Keratinocyte (primary cell): Measurements from ENCODE around the gene NFYB. TPM values are rescaled to one million over a fixed set of nuclear protein-coding genes. Genes with fewer than 3 reads are reported as not detected.

Experiments used
- DNase-seq: peaks from one replicate; pipeline ENCODE4 v3.0.0-alpha.2; 2011; ENCODE audit warnings: low read depth, missing footprints, low spot score
- FAIRE-seq: peaks from 2 replicates; lab custom pipeline; 2011; peaks lifted over from hg19 to GRCh38; lab: Jason Lieb, UNC
- H2AFZ ChIP-seq: 2 replicates; pipeline ENCODE4 v1.6.0; 2012; ENCODE audit warnings: low read length, control low read depth, inconsistent platforms; ENCODE audit not compliant: control insufficient read depth
- H3K27ac ChIP-seq: 2 replicates; pipeline ENCODE4 v1.5.1; 2011; ENCODE audit warnings: low read length; ENCODE audit not compliant: control insufficient read depth, insufficient read depth
- H3K27me3 ChIP-seq: 3 replicates; pipeline ENCODE4 v1.6.0; 2011; ENCODE audit warnings: low read length; ENCODE audit not compliant: control insufficient read depth, insufficient read depth; ENCODE audit errors: extremely low read depth
- H3K36me3 ChIP-seq, 2 experiments: 2 replicates in 1 of 2; 3 replicates in 1 of 2; pipeline ENCODE4 v1.5.1; 2011; ENCODE audit warnings: low read length in 2 of 2, mild to moderate bottlenecking in 1 of 2; ENCODE audit not compliant: control insufficient read depth in 2 of 2, insufficient read depth in 2 of 2; ENCODE audit errors: extremely low read depth in 1 of 2
- H3K4me1 ChIP-seq: 3 replicates; pipeline ENCODE4 v1.5.1; 2011; ENCODE audit warnings: low read length; ENCODE audit not compliant: control insufficient read depth, insufficient read depth; ENCODE audit errors: extremely low read depth
- H3K4me2 ChIP-seq: 3 replicates; pipeline ENCODE4 v1.6.0; 2011; ENCODE audit warnings: low read depth, low read length; ENCODE audit not compliant: control insufficient read depth, insufficient read depth; ENCODE audit errors: extremely low read depth
- H3K4me3 ChIP-seq, 3 experiments: fragments of 200-600 bp in 1 of 3; sonication (generic) in 1 of 3; 2 replicates in 2 of 3; 3 replicates in 1 of 3; pipeline ENCODE4 v1.5.1; 2011 to 2016; ENCODE audit warnings: low read length in 3 of 3, mild to moderate bottlenecking in 3 of 3, control low read depth in 2 of 3, inconsistent platforms in 1 of 3, low read depth in 1 of 3, mixed read lengths in 1 of 3, mixed run types in 1 of 3, moderate library complexity in 1 of 3; ENCODE audit not compliant: control insufficient read depth in 2 of 3, insufficient read depth in 2 of 3; ENCODE audit errors: extremely low read depth in 1 of 3
- H3K79me2 ChIP-seq: 2 replicates; pipeline ENCODE4 v1.6.0; 2012; ENCODE audit warnings: low read length; ENCODE audit not compliant: control insufficient read depth, insufficient read depth
- H3K9ac ChIP-seq: 3 replicates; pipeline ENCODE4 v1.6.0; 2011; ENCODE audit warnings: low read length; ENCODE audit not compliant: control insufficient read depth, insufficient read depth; ENCODE audit errors: extremely low read depth
- H3K9me1 ChIP-seq: 3 replicates; pipeline ENCODE4 v1.6.0; 2011; ENCODE audit warnings: low read length; ENCODE audit not compliant: control insufficient read depth, insufficient read depth; ENCODE audit errors: extremely low read depth
- H3K9me3 ChIP-seq: 2 replicates; pipeline ENCODE4 v1.5.1; 2012; ENCODE audit warnings: low read depth, low read length; ENCODE audit not compliant: control insufficient read depth
- H4K20me1 ChIP-seq: 3 replicates; pipeline ENCODE4 v1.6.0; 2011; ENCODE audit warnings: low read length; ENCODE audit not compliant: control insufficient read depth, insufficient read depth; ENCODE audit errors: extremely low read depth
- CTCF ChIP-seq, 3 experiments: IDR thresholded peaks in 1 of 3; conservative IDR thresholded peaks in 1 of 3; optimal IDR thresholded peaks in 1 of 3; 2 replicates in 2 of 3; 3 replicates in 1 of 3; pipeline versions ENCODE3 to v1.5.1; 2011; ENCODE audit warnings: low read length in 3 of 3, mild to moderate bottlenecking in 3 of 3, moderate library complexity in 2 of 3, control low read depth in 1 of 3, inconsistent platforms in 1 of 3; ENCODE audit not compliant: insufficient read depth in 2 of 3; ENCODE audit errors: extremely low read depth in 1 of 3
- EZH2 ChIP-seq: IDR thresholded peaks from one replicate; pipeline ENCODE4 v1.6.1; 2012; ENCODE audit warnings: inconsistent platforms, mild to moderate bottlenecking, low read length, moderate library complexity
- dilution Hi-C: fragments of 300-500 bp; cut with MboI; formaldehyde crosslinking; loops from one replicate; pipeline ENCODE4 v1.7.0; 2020; ENCODE audit warnings: low sequenced_read_pairs; ENCODE audit not compliant: extremely low pct_ligation_motif_present
- polyA plus RNA-seq, 5 experiments: library from polyadenylated mRNA; depleted of rRNA in 3 of 5; stranded (reverse) in 3 of 5; stranded (forward) in 1 of 5; unstranded in 1 of 5; fragments of >200 nt; gene quantifications; 1 replicate in 1 of 5; 2 replicates in 3 of 5; 3 replicates in 1 of 5; pipeline versions ENCODE4 v1.2.1 to v1.2.3, GENCODE V29; 2011 to 2012; ENCODE audit warnings: missing spikeins in 2 of 5, low read depth in 1 of 5, low replicate concordance in 1 of 5

NFYB gene
- polyA plus RNA-seq, 1 donor (not counting 4 experiments of a cell fraction or from before 2014, with no cell fraction given), result 22.8 TPM

- H3K4me3 ChIP-seq, result peak overlapping the region in 1 of 3 experiments; percentile 28
- peaks cover 2 to 5% of the 10 kb centered on the region in 2 experiments for H3K36me3 ChIP-seq
- H3K9me3 ChIP-seq, result no peaks in the 10 kb centered on the region
- peaks cover 11% of the 10 kb centered on the region for H3K4me1 ChIP-seq
- TF ChIP-seq CTCF (optimal IDR thresholded peaks at IDR 0.05 in 1 of 3, IDR thresholded peaks at IDR 0.05 in 1 of 3, conservative IDR thresholded peaks at IDR 0.05 in 1 of 3; ENCODE audit: extremely low read depth in 1 of 3, insufficient read depth in 2 of 3, low read length in 3 of 3), result no peak
- no peak for TF ChIP-seq EZH2
- no peaks in the 10 kb centered on the region for H3K27me3 ChIP-seq
- DNase-seq, result no peak
- peaks cover 15% of the 10 kb centered on the region for H3K79me2 ChIP-seq
- H3K9me1 ChIP-seq, result peaks cover 4% of the 10 kb centered on the region
- H4K20me1 ChIP-seq, result no peaks in the 10 kb centered on the region
- peak overlapping the region; percentile 78 for H2AFZ ChIP-seq
- no peak for FAIRE-seq
- peak overlapping the region; percentile 67 for H3K9ac ChIP-seq
- H3K27ac ChIP-seq, result no peak overlapping the region
- dilution Hi-C loops, result no loop called here
- H3K4me2 ChIP-seq, result peak overlapping the region; percentile 46
These were observed 765 bp upstream of the NFYB start for GRCh38 chr12:104138797-104139152.

GRCh38 chr12:104137001-104137901 is 759 bp downstream of the NFYB start:
- peak overlapping the region; percentile 60 for H3K4me2 ChIP-seq
- no peak for DNase-seq
- H3K4me3 ChIP-seq, result peak overlapping the region; percentile 59 to 83 (median 77)
- H3K9ac ChIP-seq, result peak overlapping the region; percentile 85
- H3K9me3 ChIP-seq, result no peaks in the 10 kb centered on the region
- H3K27ac ChIP-seq, result peak overlapping the region; percentile 45
- H3K9me1 ChIP-seq, result peaks cover 7% of the 10 kb centered on the region
- dilution Hi-C loops, result no loop called here
- no peaks in the 10 kb centered on the region for H3K27me3 ChIP-seq
- FAIRE-seq, result no peak
- peak overlapping the region; percentile 67 for H2AFZ ChIP-seq
- TF ChIP-seq CTCF (optimal IDR thresholded peaks at IDR 0.05 in 1 of 3, IDR thresholded peaks at IDR 0.05 in 1 of 3, conservative IDR thresholded peaks at IDR 0.05 in 1 of 3; ENCODE audit: extremely low read depth in 1 of 3, insufficient read depth in 2 of 3, low read length in 3 of 3) (no peak), EZH2 (no peak)
- peaks cover 3 to 13% of the 10 kb centered on the region in 2 experiments for H3K36me3 ChIP-seq
- H3K4me1 ChIP-seq, result peaks cover 11% of the 10 kb centered on the region
- no peaks in the 10 kb centered on the region for H4K20me1 ChIP-seq
- H3K79me2 ChIP-seq, result peaks cover 20% of the 10 kb centered on the region
